ENCODE results near the gene SIRT7.
A peak's percentile ranks its signal among the peaks of the same experiment; 100 is the strongest.

Gene SIRT7, protein sequence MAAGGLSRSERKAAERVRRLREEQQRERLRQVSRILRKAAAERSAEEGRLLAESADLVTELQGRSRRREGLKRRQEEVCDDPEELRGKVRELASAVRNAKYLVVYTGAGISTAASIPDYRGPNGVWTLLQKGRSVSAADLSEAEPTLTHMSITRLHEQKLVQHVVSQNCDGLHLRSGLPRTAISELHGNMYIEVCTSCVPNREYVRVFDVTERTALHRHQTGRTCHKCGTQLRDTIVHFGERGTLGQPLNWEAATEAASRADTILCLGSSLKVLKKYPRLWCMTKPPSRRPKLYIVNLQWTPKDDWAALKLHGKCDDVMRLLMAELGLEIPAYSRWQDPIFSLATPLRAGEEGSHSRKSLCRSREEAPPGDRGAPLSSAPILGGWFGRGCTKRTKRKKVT

DNA sequence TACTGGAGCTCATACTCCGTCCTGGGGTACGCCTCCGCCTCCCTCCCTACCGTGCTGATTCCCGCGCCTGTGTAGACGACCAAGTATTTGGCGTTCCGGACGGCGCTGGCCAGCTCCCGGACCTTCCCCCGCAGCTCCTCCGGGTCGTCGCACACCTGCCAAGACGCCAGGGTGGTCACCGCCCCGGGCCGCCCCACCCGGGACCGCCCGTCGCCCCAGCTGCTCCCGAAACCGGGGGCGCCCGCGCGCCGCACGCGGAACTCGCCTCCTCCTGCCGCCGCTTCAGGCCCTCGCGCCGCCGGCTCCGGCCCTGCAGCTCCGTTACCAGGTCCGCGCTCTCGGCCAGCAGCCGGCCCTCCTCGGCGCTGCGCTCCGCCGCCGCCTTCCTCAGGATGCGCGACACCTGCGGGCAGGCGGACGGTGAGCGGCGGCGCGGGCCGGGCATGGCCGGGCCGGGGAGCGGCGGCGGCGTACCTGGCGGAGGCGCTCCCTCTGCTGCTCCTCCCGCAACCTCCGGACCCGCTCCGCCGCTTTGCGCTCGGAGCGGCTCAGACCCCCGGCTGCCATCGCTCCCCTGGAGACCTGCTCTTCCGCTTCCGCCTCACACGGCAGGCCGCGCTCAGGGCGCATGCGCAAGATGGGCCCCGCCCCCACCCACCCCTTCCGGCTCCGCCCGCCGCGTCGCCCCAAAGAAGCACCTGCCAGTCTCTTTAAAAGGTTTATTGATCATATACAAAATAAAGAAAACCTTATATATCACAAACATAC is at the start of gene SIRT7:
Gene SIRT7, minus strand, starts transcription at position 612 of the 768 bp plus-strand sequence. Its CDS starts 45 bp downstream, at position 567.
- TF ChIP-seq, protein P1, sequence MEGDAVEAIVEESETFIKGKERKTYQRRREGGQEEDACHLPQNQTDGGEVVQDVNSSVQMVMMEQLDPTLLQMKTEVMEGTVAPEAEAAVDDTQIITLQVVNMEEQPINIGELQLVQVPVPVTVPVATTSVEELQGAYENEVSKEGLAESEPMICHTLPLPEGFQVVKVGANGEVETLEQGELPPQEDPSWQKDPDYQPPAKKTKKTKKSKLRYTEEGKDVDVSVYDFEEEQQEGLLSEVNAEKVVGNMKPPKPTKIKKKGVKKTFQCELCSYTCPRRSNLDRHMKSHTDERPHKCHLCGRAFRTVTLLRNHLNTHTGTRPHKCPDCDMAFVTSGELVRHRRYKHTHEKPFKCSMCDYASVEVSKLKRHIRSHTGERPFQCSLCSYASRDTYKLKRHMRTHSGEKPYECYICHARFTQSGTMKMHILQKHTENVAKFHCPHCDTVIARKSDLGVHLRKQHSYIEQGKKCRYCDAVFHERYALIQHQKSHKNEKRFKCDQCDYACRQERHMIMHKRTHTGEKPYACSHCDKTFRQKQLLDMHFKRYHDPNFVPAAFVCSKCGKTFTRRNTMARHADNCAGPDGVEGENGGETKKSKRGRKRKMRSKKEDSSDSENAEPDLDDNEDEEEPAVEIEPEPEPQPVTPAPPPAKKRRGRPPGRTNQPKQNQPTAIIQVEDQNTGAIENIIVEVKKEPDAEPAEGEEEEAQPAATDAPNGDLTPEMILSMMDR (IDR thresholded peaks at IDR 0.05; ENCODE audit: low read depth, low read length, missing control alignments): no peak
- peak within 1 kb of the TSS; percentile 76 for H3K4me3 ChIP-seq (ENCODE audit: low read depth, low read length)
- no peak for DNase-seq (ENCODE audit: low read depth)

DNA sequence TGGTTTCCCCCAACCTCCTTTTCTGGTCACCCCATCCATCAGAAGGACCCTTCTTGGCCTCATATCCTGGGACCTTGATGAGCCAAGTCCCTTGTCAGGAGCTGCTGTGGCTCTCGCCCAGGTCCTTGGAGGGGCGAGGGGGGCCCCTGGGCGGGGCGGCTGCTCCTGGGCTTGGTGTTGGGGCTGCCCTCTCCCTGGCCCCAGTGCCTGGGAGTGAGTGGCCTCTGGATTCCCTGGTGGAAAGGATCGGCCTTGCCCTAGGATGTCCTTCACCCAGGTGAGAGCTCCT is 49.2 kb upstream of the SIRT7 start:
- DNase-seq (ENCODE audit: low read depth): no peak
- H3K4me3 ChIP-seq (ENCODE audit: low read depth, low read length): no peak overlapping the region

DNA sequence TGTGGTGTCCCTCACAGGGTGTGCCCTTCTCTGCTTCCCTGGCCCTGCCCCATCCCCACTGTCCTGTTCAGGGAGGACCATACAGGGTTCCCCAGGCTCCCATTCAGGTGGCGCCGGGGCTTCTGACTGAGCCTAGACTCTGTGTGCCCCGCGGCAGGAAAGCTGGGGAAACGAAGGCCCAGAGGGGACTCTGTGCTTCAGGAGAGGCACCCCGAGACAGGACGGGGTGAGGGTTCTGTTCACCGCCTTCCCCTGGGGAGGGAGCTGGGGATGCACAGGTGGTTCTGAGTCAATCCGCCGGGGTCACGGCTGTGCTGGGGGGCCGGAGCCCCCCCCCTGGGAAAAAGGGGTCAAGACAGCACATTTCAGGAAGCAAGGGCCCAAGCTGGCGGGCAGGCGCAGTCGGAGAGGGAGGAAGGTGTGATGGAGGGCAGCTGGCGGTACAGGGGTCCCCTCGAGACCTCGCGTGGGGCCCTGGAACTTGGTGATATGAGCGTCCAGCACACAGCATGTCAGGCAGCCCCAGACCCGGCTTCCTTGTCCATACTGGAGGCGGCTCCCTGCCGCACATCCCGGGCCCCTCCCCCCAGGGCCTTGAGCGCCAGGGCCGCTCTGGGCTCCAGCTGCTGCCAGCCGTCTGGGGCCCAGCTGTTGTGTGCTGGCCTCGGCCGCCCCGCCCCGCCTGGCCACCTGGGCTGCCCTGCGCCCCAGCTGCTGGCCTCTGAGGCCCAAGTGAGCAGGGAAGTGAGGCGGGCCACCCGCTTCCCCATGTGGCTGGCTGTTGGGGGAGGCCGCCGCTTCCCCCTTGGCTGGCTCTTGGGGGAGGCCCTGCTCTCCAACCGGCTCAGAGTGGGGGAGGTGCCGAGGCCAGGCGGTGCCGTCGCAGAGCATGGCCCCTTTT is 48.6 kb upstream of the SIRT7 start:
- H3K4me3 ChIP-seq (ENCODE audit: low read depth, low read length): no peak overlapping the region
- TF ChIP-seq, protein P1 (IDR thresholded peaks at IDR 0.05; ENCODE audit: low read depth, low read length, missing control alignments): no peak
- no peak for DNase-seq (ENCODE audit: low read depth)

More for the DNA sequence above, 49.2 kb upstream of the SIRT7 start:
- TF ChIP-seq, protein P1 (IDR thresholded peaks at IDR 0.05; ENCODE audit: low read depth, low read length, missing control alignments): no peak

DNA sequence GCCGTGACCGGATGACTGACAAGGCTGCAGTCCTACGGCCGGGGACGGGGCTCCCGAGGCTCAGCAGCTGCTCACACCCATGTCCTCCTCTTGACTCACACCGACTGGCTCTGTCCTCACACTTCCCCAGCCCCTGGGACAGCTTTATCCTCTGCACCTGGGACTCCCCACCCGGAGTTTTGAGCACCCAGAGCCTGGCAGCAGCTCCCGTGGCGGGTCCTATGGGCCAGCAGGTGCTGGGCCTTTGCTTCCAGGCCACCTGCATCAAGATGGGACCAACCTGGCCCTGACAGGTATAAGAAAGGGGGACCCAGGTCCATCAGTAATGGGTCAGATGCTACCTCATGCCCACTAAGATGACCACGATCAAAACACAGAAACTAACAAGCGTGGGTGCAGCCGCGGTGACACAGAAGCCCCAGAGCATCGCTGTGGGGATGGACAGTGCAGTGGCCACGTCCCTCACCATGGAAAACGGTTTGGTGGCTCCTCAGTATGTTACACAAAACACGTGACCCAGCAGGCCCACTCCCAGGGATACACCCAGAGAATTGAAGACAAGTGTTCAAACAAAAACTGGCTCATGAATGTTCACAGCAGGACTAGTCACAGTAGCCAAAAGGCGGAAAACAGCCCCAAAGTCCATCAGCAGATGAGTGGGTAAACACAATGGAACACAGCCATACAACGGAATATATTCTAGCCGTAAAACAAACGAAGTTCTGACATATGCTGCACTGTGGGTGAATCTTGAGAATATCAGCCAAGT is 46.3 kb upstream of the SIRT7 start:
- TF ChIP-seq, protein P1 (IDR thresholded peaks at IDR 0.05; ENCODE audit: low read depth, low read length, missing control alignments): no peak
- no peak overlapping the region for H3K4me3 ChIP-seq (ENCODE audit: low read depth, low read length)
- DNase-seq (ENCODE audit: low read depth): no peak

DNA sequence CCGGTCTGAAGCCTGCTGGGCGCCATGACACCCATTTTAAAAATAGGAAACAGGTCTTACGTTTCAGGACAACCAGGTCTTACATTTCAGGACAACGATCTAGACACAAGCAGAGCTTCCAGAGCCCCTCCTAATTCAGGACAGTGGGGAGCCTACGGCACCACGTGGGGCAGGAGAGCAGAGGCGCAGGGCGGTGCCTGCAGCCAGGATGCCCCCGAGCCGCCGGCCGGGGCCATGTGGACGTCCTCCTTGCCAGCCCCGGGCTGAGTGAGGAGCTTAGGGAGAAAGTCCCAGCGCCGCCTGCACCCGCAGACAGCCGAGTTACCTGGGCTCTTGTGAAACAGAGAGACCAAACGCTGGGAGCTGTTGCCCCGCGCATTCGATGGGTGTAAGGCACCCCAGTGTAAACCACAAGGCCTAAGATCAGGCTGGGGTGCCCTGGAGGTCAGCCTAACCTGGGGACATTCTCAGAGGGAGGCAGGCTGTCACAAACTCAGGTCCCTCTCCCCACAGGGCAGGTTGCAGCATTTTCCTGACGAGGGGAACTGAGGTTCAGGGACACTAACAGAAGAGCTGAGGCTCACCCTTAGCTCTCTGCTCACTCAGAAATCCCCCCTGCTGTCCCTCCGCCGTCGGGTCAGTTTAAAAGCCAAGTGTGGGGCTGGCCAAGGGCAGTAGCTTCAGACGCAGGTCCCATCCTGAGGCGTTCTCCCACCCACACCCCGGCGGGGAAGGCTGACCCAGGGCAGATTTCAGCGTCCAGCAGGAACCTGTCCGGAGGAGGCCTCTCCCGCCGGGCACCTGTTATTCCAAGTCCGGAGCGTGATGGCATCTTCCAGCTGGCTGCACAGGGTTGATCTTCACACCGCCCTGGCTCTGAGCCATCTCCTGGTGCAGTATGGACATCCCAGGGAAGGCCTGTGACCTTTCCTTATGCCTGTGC is 44.8 kb upstream of the SIRT7 start:
- TF ChIP-seq, protein P1 (IDR thresholded peaks at IDR 0.05; ENCODE audit: low read depth, low read length, missing control alignments): no peak
- DNase-seq (ENCODE audit: low read depth): no peak
- H3K4me3 ChIP-seq (ENCODE audit: low read depth, low read length): no peak overlapping the region

Measured in GM12864 (cell line).